K562 (cell line): ENCODE results near the gene ADPRHL1. TPM values are rescaled to one million over a fixed set of nuclear protein-coding genes. Genes with fewer than 3 reads are reported as not detected.

Experiments
- ATAC-seq: fragments of 200-7000 bp; cut with Tn5 transposase; 3 replicates; pipeline ENCODE4 v1.9.1; 2020; ENCODE audit warnings: moderate library complexity
- BruUV-seq: library from RNA; stranded (reverse); fragments of 400-500 nt; replicated peaks from 2 replicates; lab custom pipeline; 2021; lab: Mats Ljungman, UMichigan
- CTCF ChIA-PET: fragments of 300-600 bp; formaldehyde crosslinking; extraction: SDS; loops from one replicate; lab custom pipeline; 2021; ENCODE audit warnings: low intra/inter-chr PET ratio; lab: Yijun Ruan, JAX
- POLR2A ChIA-PET: fragments of 300-600, 350-650 bp; sonication (Branson Sonifier 250); formaldehyde crosslinking; extraction: SDS; loops from one replicate; lab custom pipeline; 2021; ENCODE audit warnings: antibody characterized with exemption, inconsistent platforms; lab: Yijun Ruan, JAX
- DNase-seq, 4 experiments: peaks; one replicate each; pipeline versions ENCODE4 v3.0.0 to v3.0.0-alpha.2; 2011 to 2018; ENCODE audit warnings: low spot score in 3 of 4, mixed read lengths in 3 of 4; ENCODE audit errors: extremely low read depth in 1 of 4
- FAIRE-seq: peaks from 2 replicates; lab custom pipeline; 2011; peaks lifted over from hg19 to GRCh38; lab: Jason Lieb, UNC
- H2AFZ ChIP-seq: 2 replicates; pipeline ENCODE4 v1.6.0; 2011; ENCODE audit warnings: low read depth, low read length, control low read depth, inconsistent platforms
- H3K27ac ChIP-seq: fragments of 200-600 bp; 3 replicates; pipeline ENCODE4 v1.8.0; 2011; ENCODE audit warnings: low read depth, mild to moderate bottlenecking, control low read depth, inconsistent platforms, low read length, moderate library complexity, mixed read lengths; ENCODE audit errors: extremely low read depth
- H3K27me3 ChIP-seq, 2 experiments: fragments of 300-600 bp in 1 of 2; 2 replicates in 1 of 2; 3 replicates in 1 of 2; pipeline versions ENCODE4 v1.6.0 to v1.8.0; 2011; ENCODE audit warnings: inconsistent platforms in 2 of 2, low read length in 2 of 2, mild to moderate bottlenecking in 1 of 2, mixed read lengths in 1 of 2, moderate library complexity in 1 of 2; ENCODE audit not compliant: control insufficient read depth in 2 of 2, insufficient read depth in 2 of 2
- H3K36me3 ChIP-seq: fragments of 300-600 bp; 3 replicates; pipeline ENCODE4 v1.8.0; 2011; ENCODE audit warnings: mild to moderate bottlenecking, low read length, inconsistent platforms; ENCODE audit not compliant: control insufficient read depth, insufficient read depth
- H3K4me1 ChIP-seq, 2 experiments: fragments of 200-600 bp in 1 of 2; replicated peaks in 1 of 2; 2 replicates in 1 of 2; 3 replicates in 1 of 2; pipeline versions ENCODE4 v1.5.1 to v1.8.0; 2011; ENCODE audit warnings: inconsistent platforms in 2 of 2, low read length in 2 of 2, mild to moderate bottlenecking in 1 of 2, mixed read lengths in 1 of 2, moderate library complexity in 1 of 2; ENCODE audit not compliant: control insufficient read depth in 2 of 2, insufficient read depth in 2 of 2
- H3K4me2 ChIP-seq: 2 replicates; pipeline ENCODE4 v1.6.1; 2011; ENCODE audit warnings: low read length, control low read depth, inconsistent platforms, mixed read lengths; ENCODE audit not compliant: insufficient read depth
- H3K4me3 ChIP-seq: fragments of 200-600 bp; sonication (generic), shearing (Covaris generic); 2 replicates; pipeline ENCODE4 v1.5.1; 2016; ENCODE audit warnings: control low read depth, inconsistent platforms
- H3K79me2 ChIP-seq: fragments of 200-600 bp; 3 replicates; pipeline ENCODE4 v1.8.0; 2011; ENCODE audit warnings: low read length, inconsistent platforms; ENCODE audit not compliant: control insufficient read depth, insufficient read depth
- H3K9ac ChIP-seq, 2 experiments: 2 replicates each; pipeline versions ENCODE4 v1.6.0 to v1.6.1; 2011; ENCODE audit warnings: low read depth in 2 of 2, low read length in 2 of 2, control low read depth in 1 of 2, inconsistent platforms in 1 of 2, mild to moderate bottlenecking in 1 of 2, mixed read lengths in 1 of 2; ENCODE audit not compliant: insufficient read depth in 1 of 2
- H3K9me1 ChIP-seq: one replicate; pipeline ENCODE4 v1.6.0; 2011; ENCODE audit warnings: inconsistent platforms, mild to moderate bottlenecking, low read length, moderate library complexity; ENCODE audit not compliant: control insufficient read depth, insufficient read depth
- H3K9me3 ChIP-seq: replicated peaks from 2 replicates; pipeline ENCODE4 v1.5.1; 2011; ENCODE audit warnings: low read depth, low read length, inconsistent platforms; ENCODE audit not compliant: control insufficient read depth, insufficient read depth
- H4K20me1 ChIP-seq: replicated peaks from 2 replicates; pipeline ENCODE4 v1.6.1; 2011; ENCODE audit warnings: low read length, inconsistent platforms, mixed read lengths; ENCODE audit not compliant: control insufficient read depth, insufficient read depth
- CBFB ChIP-seq: sonication (generic); formaldehyde crosslinking; IDR thresholded peaks from 2 replicates; pipeline ENCODE4 v1.4.0; 2020; ENCODE audit warnings: mild to moderate bottlenecking, missing genetic modification reagents
- HDGF ChIP-seq: fragments of 450-650 bp; IDR thresholded peaks from 2 replicates; pipeline ENCODE4 v1.6.1; 2016
- MECOM ChIP-seq: fragments of 250-450 bp; sonication (Bioruptor Pico); IDR thresholded peaks from 2 replicates; pipeline ENCODE4 v1.8.0; 2022; ENCODE audit warnings: inconsistent platforms
- NFE2 ChIP-seq: IDR thresholded peaks from 2 replicates; pipeline ENCODE4 v1.6.1; 2014; ENCODE audit warnings: antibody characterized with exemption, low read depth
- POLR2H ChIP-seq: IDR thresholded peaks from 2 replicates; pipeline ENCODE4 v1.6.1; 2016; ENCODE audit warnings: missing genetic modification characterization, low read depth, mild to moderate bottlenecking, control low read depth, missing compliant biosample characterization, moderate library complexity
- RBBP5 ChIP-seq: fragments of 200-600 bp; sonication (generic); IDR thresholded peaks from 2 replicates; pipeline ENCODE4 v1.6.1; 2012; ENCODE audit warnings: borderline replicate concordance, mild to moderate bottlenecking, low read length, control low read depth, inconsistent platforms; ENCODE audit not compliant: insufficient read depth, poor library complexity, severe bottlenecking
- RBM25 ChIP-seq: fragments of 200-400 bp; formaldehyde crosslinking; IDR thresholded peaks from 2 replicates; pipeline ENCODE4 v1.6.1; 2018; ENCODE audit warnings: low read length, low read depth, moderate library complexity; ENCODE audit not compliant: severe bottlenecking
- SMARCE1 ChIP-seq: fragments of 450-650 bp; IDR thresholded peaks from 2 replicates; pipeline ENCODE4 v1.7.1; 2016; ENCODE audit warnings: mild to moderate bottlenecking
- U2AF1 ChIP-seq: fragments of 200-400 bp; formaldehyde crosslinking; optimal IDR thresholded peaks from 2 replicates; pipeline ENCODE3; 2017; ENCODE audit warnings: mild to moderate bottlenecking, low read depth, low read length, moderate library complexity
- ZNF197 ChIP-seq: fragments of 200-800 bp; sonication (Bioruptor generic); IDR thresholded peaks from 2 replicates; pipeline ENCODE4 v1.6.1; 2016; ENCODE audit warnings: low read depth, missing genetic modification characterization, missing compliant biosample characterization
- WGBS: fragments of 100-300 bp; shearing (Covaris generic); methylation state at CpG from one replicate; pipeline ENCODE4 v1.1.6; 2016; ENCODE audit warnings: low coverage, mixed read lengths; ENCODE audit not compliant: insufficient coverage; ENCODE audit errors: missing lambda C conversion rate; 5-methylcytosine and 5-hydroxymethylcytosine counted together
- in situ Hi-C: fragments of 300-500 bp; cut with MboI; formaldehyde crosslinking; loops from 4 replicates; pipeline ENCODE4 v1.15.0; 2018; ENCODE audit warnings: inconsistent platforms, mixed read lengths
- intact Hi-C: fragments of 100-400 bp; cut with micrococcal nuclease; formaldehyde crosslinking; loops from 2 replicates; pipeline ENCODE4 v1.14.2; 2022
- polyA plus RNA-seq, 8 experiments: library from polyadenylated mRNA; depleted of rRNA in 4 of 8; stranded (reverse) in 5 of 8; unstranded in 3 of 8; fragments of >200 nt; fragmentation: Nextera tagmentation in 2 of 8; fragmentation: Illumina TruSeq in 1 of 8; extraction: Ambion mirVana in 2 of 8; extraction: Trizol in 1 of 8; gene quantifications; 2 replicates each; pipeline versions ENCODE4 v1.2.1 to v1.2.3, GENCODE V29; 2011 to 2014; ENCODE audit warnings: inconsistent platforms in 1 of 8, missing spikeins in 1 of 8
- total RNA-seq, 7 experiments: library from RNA; depleted of rRNA in 6 of 7; stranded (reverse); fragments of >200 nt in 6 of 7; fragmentation: Illumina TruSeq in 2 of 7; extraction: Trizol in 2 of 7; gene quantifications; 2 replicates each; pipeline versions ENCODE4 v1.2.1 to v1.2.3, GENCODE V29; 2011 to 2021; ENCODE audit warnings: low replicate concordance in 1 of 7

The ADPRHL1 gene
- total and polyA plus RNA-seq, 9 of the 15 experiments (the other 6 are each of a cell fraction or from before 2014, with no cell fraction given), result 0.06 to 0.76 (median 0.37) TPM; not detected in 1

GRCh38 chr13:113486698-113487097 is 33.4 kb upstream of the ADPRHL1 start:
- Histone ChIP-seq H3K9me1 (peaks cover 3% of the 10 kb centered on the region), H3K4me2 (no peak overlapping the region), H3K36me3 (peaks cover 32% of the 10 kb centered on the region; the same call in 1 of the 3 replicates), H2AFZ (no peak overlapping the region), H3K27me3 (no peaks in the 10 kb centered on the region), H3K79me2 (peaks cover 88% of the 10 kb centered on the region), H3K4me3 (no peak overlapping the region), H4K20me1 (peaks cover 6% of the 10 kb centered on the region), H3K9ac (no peak overlapping the region), H3K4me1 (peaks cover 11 to 28% of the 10 kb centered on the region in 2 experiments; a peak in 4 of 5 replicates), H3K9me3 (no peaks in the 10 kb centered on the region), H3K27ac (no peak overlapping the region)
- no peak for FAIRE-seq
- in situ Hi-C loops (no loop called here), intact Hi-C loops (no loop called here)
- WGBS, result 56% methylated on average over 4 of the region's 4 CpGs
- no peak for ATAC-seq
- ChIA-PET CTCF (no interaction called here), POLR2A (interaction anchor here (1.4 kb wide), 2 partner anchors 9 to 36 kb away, joined by 4 to 5 read pairs; no protein-coding TSS in a partner anchor)
- BruUV-seq, result no TSS peak
- no peak for DNase-seq
- no peak for TF ChIP-seq HDGF
- no peak for TF ChIP-seq POLR2H (tag)
- TF ChIP-seq MECOM (CRISPR knock-in tag), result no peak
- no peak for TF ChIP-seq ZNF197
- TF ChIP-seq RBM25, result no peak
- TF ChIP-seq SMARCE1, result no peak

GRCh38 chr13:113485545-113485944 is 32.3 kb upstream of the ADPRHL1 start:
- Histone ChIP-seq H3K27ac (no peak overlapping the region), H3K27me3 (no peaks in the 10 kb centered on the region), H3K4me3 (no peak overlapping the region), H3K9me1 (peaks cover 3% of the 10 kb centered on the region), H3K9ac (no peak overlapping the region), H3K4me1 (peaks cover 11 to 24% of the 10 kb centered on the region in 2 experiments; a peak in 4 of 5 replicates), H3K4me2 (no peak overlapping the region), H4K20me1 (peaks cover 6% of the 10 kb centered on the region), H3K36me3 (peaks cover 34% of the 10 kb centered on the region), H3K79me2 (peaks cover 82% of the 10 kb centered on the region), H2AFZ (no peak overlapping the region), H3K9me3 (no peaks in the 10 kb centered on the region)
- CTCF ChIA-PET, result no interaction called here
- in situ Hi-C loops (no loop called here), intact Hi-C loops (no loop called here)
- FAIRE-seq (no peak), ATAC-seq (no peak), DNase-seq (no peak)
- no peak for TF ChIP-seq U2AF1
- no peak for TF ChIP-seq NFE2
- TF ChIP-seq CBFB (CRISPR knock-in tag), result no peak
- no peak for TF ChIP-seq RBBP5
- 69% methylated on average over 12 of the region's 13 CpGs for WGBS
- BruUV-seq, result no TSS peak
- POLR2A ChIA-PET, result interaction anchor here (1.4 kb wide), 1 partner anchor 34 kb away, joined by 4 read pairs; no protein-coding TSS in a partner anchor
